Bronchial epithelial cell (primary cell): ENCODE results near the gene AFAP1L1. TPM values are rescaled to one million over a fixed set of nuclear protein-coding genes. Genes with fewer than 3 reads are reported as not detected.
A peak's percentile ranks its signal among the peaks of the same experiment; 100 is the strongest.

Source experiments
- DNase-seq: peaks from one replicate; pipeline ENCODE4 v3.0.0-alpha.2; 2010; ENCODE audit warnings: low read depth
- FAIRE-seq: peaks from 2 replicates; lab custom pipeline; 2011; peaks lifted over from hg19 to GRCh38; lab: Jason Lieb, UNC
- H3K27me3 ChIP-seq: 2 replicates; pipeline ENCODE4 v1.5.1; 2011; ENCODE audit warnings: low read length; ENCODE audit not compliant: control insufficient read depth, insufficient read depth
- H3K36me3 ChIP-seq: 2 replicates; pipeline ENCODE4 v1.5.1; 2011; ENCODE audit warnings: low read length; ENCODE audit not compliant: control insufficient read depth, insufficient read depth
- H3K4me3 ChIP-seq: 2 replicates; pipeline ENCODE4 v1.5.1; 2011; ENCODE audit warnings: mild to moderate bottlenecking, low read depth, low read length, control low read depth
- CTCF ChIP-seq: IDR thresholded peaks from 2 replicates; pipeline ENCODE4 v1.5.1; 2011; ENCODE audit warnings: mild to moderate bottlenecking, moderate library complexity, low read length, control low read depth, inconsistent platforms; ENCODE audit not compliant: insufficient read depth, severe bottlenecking
- total RNA-seq: library from RNA; depleted of rRNA; stranded (reverse); fragments of >200 nt; gene quantifications from 2 replicates; pipeline ENCODE4 v1.2.1, GENCODE V29; 2014

Gene AFAP1L1
- total RNA-seq, 1 donor from 2014 or later, result 17.4 TPM

GRCh38 chr5:149380466-149381121 is 108.9 kb downstream of the AFAP1L1 start:
- H3K36me3 ChIP-seq, result no peaks in the 10 kb centered on the region
- no peaks in the 10 kb centered on the region for H3K27me3 ChIP-seq
- no peak for FAIRE-seq
- H3K4me3 ChIP-seq, result no peak overlapping the region
- DNase-seq, result no peak
- no peak for TF ChIP-seq CTCF

GRCh38 chr5:149381261-149381985 is 109.8 kb downstream of the AFAP1L1 start:
- no peaks in the 10 kb centered on the region for H3K36me3 ChIP-seq
- no peak for FAIRE-seq
- no peaks in the 10 kb centered on the region for H3K27me3 ChIP-seq
- TF ChIP-seq CTCF, result no peak
- DNase-seq, result no peak
- H3K4me3 ChIP-seq, result no peak overlapping the region

- FAIRE-seq, result no peak
Measured at GRCh38 chr5:149381986-149382338, 110.3 kb downstream of the AFAP1L1 start.

GRCh38 chr5:149382517-149383220 is 111.0 kb downstream of the AFAP1L1 start:
- no peak overlapping the region for H3K4me3 ChIP-seq
- no peaks in the 10 kb centered on the region for H3K36me3 ChIP-seq
- no peaks in the 10 kb centered on the region for H3K27me3 ChIP-seq
- TF ChIP-seq CTCF, result no peak
- FAIRE-seq, result no peak
- DNase-seq, result no peak

More at GRCh38 chr5:149381986-149382338, 110.3 kb downstream of the AFAP1L1 start:
- peak; percentile 31 for DNase-seq
- Histone ChIP-seq H3K36me3 (no peaks in the 10 kb centered on the region), H3K4me3 (no peak overlapping the region), H3K27me3 (no peaks in the 10 kb centered on the region)
- peak; percentile 99 for TF ChIP-seq CTCF

- no peak for TF ChIP-seq CTCF
- DNase-seq (no peak), FAIRE-seq (no peak)
- H3K27me3 ChIP-seq, result no peaks in the 10 kb centered on the region
- H3K4me3 ChIP-seq, result no peak overlapping the region
- no peaks in the 10 kb centered on the region for H3K36me3 ChIP-seq
Measured at GRCh38 chr5:149383399-149383798, 111.7 kb downstream of the AFAP1L1 start.
